Stromal cell of bone marrow (primary cell): ENCODE data around the gene SPAG7.
"Not testable (repeated sequence)": the region's sequence is repeated elsewhere in the genome, so short reads cannot be mapped to it uniquely, and the experiment has no call there.

Experiments used
- DNase-seq: peaks from one replicate; pipeline ENCODE4 v3.0.0-alpha.2; 2012; ENCODE audit warnings: low read depth

SPAG7 gene

GRCh38 chr17:4937553-4937952 is 30.1 kb downstream of the SPAG7 start:
- DNase-seq: no peak

- no peak for DNase-seq
Measured at GRCh38 chr17:4936436-4936835, 31.2 kb downstream of the SPAG7 start.

- no peak for DNase-seq
Measured at GRCh38 chr17:4935650-4936049, 32.0 kb downstream of the SPAG7 start.

- DNase-seq: no peak
Measured at GRCh38 chr17:4934173-4934979, 33.2 kb downstream of the SPAG7 start.

- DNase-seq: no peak
Measured at GRCh38 chr17:4933646-4934045, 34.0 kb downstream of the SPAG7 start.

GRCh38 chr17:4932756-4933155 is 34.9 kb downstream of the SPAG7 start:
- no peak for DNase-seq

- DNase-seq: no peak
Measured at GRCh38 chr17:4931963-4932362, 35.7 kb downstream of the SPAG7 start, which contains the start of gene GP1BA. Gene GP1BA, plus strand, starts transcription at chr17:4932277. Its CDS starts 328 bp downstream, at chr17:4932605.

GRCh38 chr17:4928881-4929280 is 38.7 kb downstream of the SPAG7 start:
- no peak for DNase-seq

- not testable (repeated sequence) for DNase-seq
Measured at GRCh38 chr17:4926577-4927335, 40.9 kb downstream of the SPAG7 start.

GRCh38 chr17:4921320-4921719 is 46.3 kb downstream of the SPAG7 start:
- no peak for DNase-seq

GRCh38 chr17:4920351-4921048 is 47.1 kb downstream of the SPAG7 start:
- no peak for DNase-seq

GRCh38 chr17:4919511-4920047 is 48.0 kb downstream of the SPAG7 start:
- no peak for DNase-seq

- DNase-seq: not testable (repeated sequence)
Measured at GRCh38 chr17:4914551-4914950, 53.1 kb downstream of the SPAG7 start.

- DNase-seq: no peak
Measured at GRCh38 chr17:4913994-4914393, 53.6 kb downstream of the SPAG7 start.
